ENCODE data around the gene DTD1.
A peak's percentile ranks its signal among the peaks of the same experiment; 100 is the strongest.

Gene DTD1

GRCh38 chr20:18794428-18794787 is 206.6 kb downstream of the DTD1 start:
- peak overlapping the region; percentile 82 to 88 for H3K9ac ChIP-seq (ENCODE audit: low read depth in 1 of 2, low read length in 2 of 2)

GRCh38 chr20:18795366-18795765 is 207.5 kb downstream of the DTD1 start:
- Histone ChIP-seq H3K9ac (ENCODE audit: low read depth in 1 of 2, low read length in 2 of 2) (no peak overlapping the region), H3K4me3 (ENCODE audit: low read length in 2 of 2) (no peak overlapping the region), H3K4me1 (ENCODE audit: control insufficient read depth in 2 of 2, insufficient read depth in 2 of 2, low read length in 2 of 2) (peaks cover 2 to 5% of the 10 kb centered on the region in 2 donors), H3K9me3 (ENCODE audit: control insufficient read depth in 2 of 2, low read length in 2 of 2) (no peaks in the 10 kb centered on the region), H3K27ac (ENCODE audit: low read depth in 2 of 2, low read length in 2 of 2) (no peak overlapping the region), H3K27me3 (ENCODE audit: control insufficient read depth in 2 of 2, insufficient read depth in 2 of 2, low read length in 2 of 2) (no peaks in the 10 kb centered on the region), H3K36me3 (ENCODE audit: control insufficient read depth in 2 of 2, insufficient read depth in 2 of 2, low read length in 2 of 2) (no peaks in the 10 kb centered on the region)

More at GRCh38 chr20:18794428-18794787, 206.6 kb downstream of the DTD1 start:
- H3K9me3 ChIP-seq (ENCODE audit: control insufficient read depth in 2 of 2, low read length in 2 of 2), result no peaks in the 10 kb centered on the region
- peak overlapping the region; percentile 84 to 87 for H3K27ac ChIP-seq (ENCODE audit: low read depth in 2 of 2, low read length in 2 of 2)
- no peaks in the 10 kb centered on the region for H3K27me3 ChIP-seq (ENCODE audit: control insufficient read depth in 2 of 2, insufficient read depth in 2 of 2, low read length in 2 of 2)
- peak overlapping the region; percentile 85 to 97 for H3K4me3 ChIP-seq (ENCODE audit: low read length in 2 of 2)
- no peaks in the 10 kb centered on the region for H3K36me3 ChIP-seq (ENCODE audit: control insufficient read depth in 2 of 2, insufficient read depth in 2 of 2, low read length in 2 of 2)
- H3K4me1 ChIP-seq (ENCODE audit: control insufficient read depth in 2 of 2, insufficient read depth in 2 of 2, low read length in 2 of 2), result peaks cover 2 to 5% of the 10 kb centered on the region in 2 donors

- Histone ChIP-seq H3K27ac (ENCODE audit: low read depth in 2 of 2, low read length in 2 of 2) (no peak overlapping the region), H3K27me3 (ENCODE audit: control insufficient read depth in 2 of 2, insufficient read depth in 2 of 2, low read length in 2 of 2) (no peaks in the 10 kb centered on the region)
Measured at GRCh38 chr20:18796282-18796833, 208.5 kb downstream of the DTD1 start.

GRCh38 chr20:18801516-18801915 is 213.7 kb downstream of the DTD1 start:
- H3K4me1 ChIP-seq (ENCODE audit: control insufficient read depth in 2 of 2, insufficient read depth in 2 of 2, low read length in 2 of 2), result no peaks in the 10 kb centered on the region

More at GRCh38 chr20:18796282-18796833, 208.5 kb downstream of the DTD1 start:
- Histone ChIP-seq H3K9ac (ENCODE audit: low read depth in 1 of 2, low read length in 2 of 2) (no peak overlapping the region), H3K9me3 (ENCODE audit: control insufficient read depth in 2 of 2, low read length in 2 of 2) (no peaks in the 10 kb centered on the region), H3K4me1 (ENCODE audit: control insufficient read depth in 2 of 2, insufficient read depth in 2 of 2, low read length in 2 of 2) (peaks cover 2 to 5% of the 10 kb centered on the region in 2 donors), H3K36me3 (ENCODE audit: control insufficient read depth in 2 of 2, insufficient read depth in 2 of 2, low read length in 2 of 2) (no peaks in the 10 kb centered on the region), H3K4me3 (ENCODE audit: low read length in 2 of 2) (no peak overlapping the region)

GRCh38 chr20:18802012-18802634 is 214.3 kb downstream of the DTD1 start:
- no peaks in the 10 kb centered on the region for H3K4me1 ChIP-seq (ENCODE audit: control insufficient read depth in 2 of 2, insufficient read depth in 2 of 2, low read length in 2 of 2)
- no peaks in the 10 kb centered on the region for H3K36me3 ChIP-seq (ENCODE audit: control insufficient read depth in 2 of 2, insufficient read depth in 2 of 2, low read length in 2 of 2)
- H3K27me3 ChIP-seq (ENCODE audit: control insufficient read depth in 2 of 2, insufficient read depth in 2 of 2, low read length in 2 of 2), result no peaks in the 10 kb centered on the region
- H3K9ac ChIP-seq (ENCODE audit: low read depth in 1 of 2, low read length in 2 of 2), result no peak overlapping the region
- H3K9me3 ChIP-seq (ENCODE audit: control insufficient read depth in 2 of 2, low read length in 2 of 2), result no peaks in the 10 kb centered on the region
- H3K27ac ChIP-seq (ENCODE audit: low read depth in 2 of 2, low read length in 2 of 2), result no peak overlapping the region
- H3K4me3 ChIP-seq (ENCODE audit: low read length in 2 of 2), result no peak overlapping the region

More at GRCh38 chr20:18801516-18801915, 213.7 kb downstream of the DTD1 start:
- no peaks in the 10 kb centered on the region for H3K9me3 ChIP-seq (ENCODE audit: control insufficient read depth in 2 of 2, low read length in 2 of 2)
- no peak overlapping the region for H3K4me3 ChIP-seq (ENCODE audit: low read length in 2 of 2)
- no peak overlapping the region for H3K27ac ChIP-seq (ENCODE audit: low read depth in 2 of 2, low read length in 2 of 2)
- no peaks in the 10 kb centered on the region for H3K27me3 ChIP-seq (ENCODE audit: control insufficient read depth in 2 of 2, insufficient read depth in 2 of 2, low read length in 2 of 2)
- no peak overlapping the region for H3K9ac ChIP-seq (ENCODE audit: low read depth in 1 of 2, low read length in 2 of 2)
- no peaks in the 10 kb centered on the region for H3K36me3 ChIP-seq (ENCODE audit: control insufficient read depth in 2 of 2, insufficient read depth in 2 of 2, low read length in 2 of 2)

- no peaks in the 10 kb centered on the region for H3K27me3 ChIP-seq (ENCODE audit: control insufficient read depth in 2 of 2, insufficient read depth in 2 of 2, low read length in 2 of 2)
- no peak overlapping the region for H3K27ac ChIP-seq (ENCODE audit: low read depth in 2 of 2, low read length in 2 of 2)
- no peaks in the 10 kb centered on the region for H3K36me3 ChIP-seq (ENCODE audit: control insufficient read depth in 2 of 2, insufficient read depth in 2 of 2, low read length in 2 of 2)
- no peak overlapping the region for H3K9ac ChIP-seq (ENCODE audit: low read depth in 1 of 2, low read length in 2 of 2)
- H3K9me3 ChIP-seq (ENCODE audit: control insufficient read depth in 2 of 2, low read length in 2 of 2), result no peaks in the 10 kb centered on the region
- H3K4me1 ChIP-seq (ENCODE audit: control insufficient read depth in 2 of 2, insufficient read depth in 2 of 2, low read length in 2 of 2), result no peaks in the 10 kb centered on the region
- no peak overlapping the region for H3K4me3 ChIP-seq (ENCODE audit: low read length in 2 of 2)
Measured at GRCh38 chr20:18805881-18806280, 218.0 kb downstream of the DTD1 start.

GRCh38 chr20:18808712-18809111 is 220.9 kb downstream of the DTD1 start:
- Histone ChIP-seq H3K36me3 (ENCODE audit: control insufficient read depth in 2 of 2, insufficient read depth in 2 of 2, low read length in 2 of 2) (no peaks in the 10 kb centered on the region), H3K4me3 (ENCODE audit: low read length in 2 of 2) (no peak overlapping the region), H3K27me3 (ENCODE audit: control insufficient read depth in 2 of 2, insufficient read depth in 2 of 2, low read length in 2 of 2) (peaks cover 0 to 2% of the 10 kb centered on the region in 2 donors), H3K27ac (ENCODE audit: low read depth in 2 of 2, low read length in 2 of 2) (no peak overlapping the region), H3K9ac (ENCODE audit: low read depth in 1 of 2, low read length in 2 of 2) (no peak overlapping the region), H3K4me1 (ENCODE audit: control insufficient read depth in 2 of 2, insufficient read depth in 2 of 2, low read length in 2 of 2) (no peaks in the 10 kb centered on the region), H3K9me3 (ENCODE audit: control insufficient read depth in 2 of 2, low read length in 2 of 2) (no peaks in the 10 kb centered on the region)

GRCh38 chr20:18811186-18811585 is 223.3 kb downstream of the DTD1 start:
- Histone ChIP-seq H3K4me3 (ENCODE audit: low read length in 2 of 2) (no peak overlapping the region), H3K4me1 (ENCODE audit: control insufficient read depth in 2 of 2, insufficient read depth in 2 of 2, low read length in 2 of 2) (no peaks in the 10 kb centered on the region), H3K27me3 (ENCODE audit: control insufficient read depth in 2 of 2, insufficient read depth in 2 of 2, low read length in 2 of 2) (peaks cover 0 to 2% of the 10 kb centered on the region in 2 donors), H3K27ac (ENCODE audit: low read depth in 2 of 2, low read length in 2 of 2) (no peak overlapping the region), H3K36me3 (ENCODE audit: control insufficient read depth in 2 of 2, insufficient read depth in 2 of 2, low read length in 2 of 2) (no peaks in the 10 kb centered on the region), H3K9ac (ENCODE audit: low read depth in 1 of 2, low read length in 2 of 2) (no peak overlapping the region), H3K9me3 (ENCODE audit: control insufficient read depth in 2 of 2, low read length in 2 of 2) (no peaks in the 10 kb centered on the region)

- no peak overlapping the region for H3K9ac ChIP-seq (ENCODE audit: low read depth in 1 of 2, low read length in 2 of 2)
- no peaks in the 10 kb centered on the region for H3K9me3 ChIP-seq (ENCODE audit: control insufficient read depth in 2 of 2, low read length in 2 of 2)
- peaks cover 0 to 2% of the 10 kb centered on the region in 2 donors for H3K27me3 ChIP-seq (ENCODE audit: control insufficient read depth in 2 of 2, insufficient read depth in 2 of 2, low read length in 2 of 2)
- no peak overlapping the region for H3K27ac ChIP-seq (ENCODE audit: low read depth in 2 of 2, low read length in 2 of 2)
- H3K4me1 ChIP-seq (ENCODE audit: control insufficient read depth in 2 of 2, insufficient read depth in 2 of 2, low read length in 2 of 2), result no peaks in the 10 kb centered on the region
- H3K36me3 ChIP-seq (ENCODE audit: control insufficient read depth in 2 of 2, insufficient read depth in 2 of 2, low read length in 2 of 2), result no peaks in the 10 kb centered on the region
- no peak overlapping the region for H3K4me3 ChIP-seq (ENCODE audit: low read length in 2 of 2)
Measured at GRCh38 chr20:18811904-18812303, 224.1 kb downstream of the DTD1 start.

GRCh38 chr20:18813483-18813882 is 225.6 kb downstream of the DTD1 start, which contains the start of gene SCP2D1:
SCP2D1 (plus strand) TSS chr20:18813783; CDS start chr20:18813816, 33 bp downstream.
- no peak within 1 kb of the TSS for H3K4me3 ChIP-seq (ENCODE audit: low read length in 2 of 2)
- no peak within 1 kb of the TSS for H3K9ac ChIP-seq (ENCODE audit: low read depth in 1 of 2, low read length in 2 of 2)
- no peaks in the 10 kb centered on the region for H3K9me3 ChIP-seq (ENCODE audit: control insufficient read depth in 2 of 2, low read length in 2 of 2)
- H3K4me1 ChIP-seq (ENCODE audit: control insufficient read depth in 2 of 2, insufficient read depth in 2 of 2, low read length in 2 of 2), result no peaks in the 10 kb centered on the region
- no peak within 1 kb of the TSS for H3K27ac ChIP-seq (ENCODE audit: low read depth in 2 of 2, low read length in 2 of 2)
- peaks cover 0 to 2% of the 10 kb centered on the region in 2 donors for H3K27me3 ChIP-seq (ENCODE audit: control insufficient read depth in 2 of 2, insufficient read depth in 2 of 2, low read length in 2 of 2)
- H3K36me3 ChIP-seq (ENCODE audit: control insufficient read depth in 2 of 2, insufficient read depth in 2 of 2, low read length in 2 of 2), result no peaks in the 10 kb centered on the region

All from mucosa of rectum (tissue), 2 donors.